GM19452 (cell line): ENCODE results near the gene TMEM234.
A peak's percentile ranks its signal among the peaks of the same experiment; 100 is the strongest.

Experiments
- ATAC-seq: cut with Tn5 transposase; IDR thresholded peaks from one replicate; pipeline ENCODE4 v1.9.1; 2021; ENCODE audit not compliant: unreplicated experiment

The TMEM234 gene

DNA sequence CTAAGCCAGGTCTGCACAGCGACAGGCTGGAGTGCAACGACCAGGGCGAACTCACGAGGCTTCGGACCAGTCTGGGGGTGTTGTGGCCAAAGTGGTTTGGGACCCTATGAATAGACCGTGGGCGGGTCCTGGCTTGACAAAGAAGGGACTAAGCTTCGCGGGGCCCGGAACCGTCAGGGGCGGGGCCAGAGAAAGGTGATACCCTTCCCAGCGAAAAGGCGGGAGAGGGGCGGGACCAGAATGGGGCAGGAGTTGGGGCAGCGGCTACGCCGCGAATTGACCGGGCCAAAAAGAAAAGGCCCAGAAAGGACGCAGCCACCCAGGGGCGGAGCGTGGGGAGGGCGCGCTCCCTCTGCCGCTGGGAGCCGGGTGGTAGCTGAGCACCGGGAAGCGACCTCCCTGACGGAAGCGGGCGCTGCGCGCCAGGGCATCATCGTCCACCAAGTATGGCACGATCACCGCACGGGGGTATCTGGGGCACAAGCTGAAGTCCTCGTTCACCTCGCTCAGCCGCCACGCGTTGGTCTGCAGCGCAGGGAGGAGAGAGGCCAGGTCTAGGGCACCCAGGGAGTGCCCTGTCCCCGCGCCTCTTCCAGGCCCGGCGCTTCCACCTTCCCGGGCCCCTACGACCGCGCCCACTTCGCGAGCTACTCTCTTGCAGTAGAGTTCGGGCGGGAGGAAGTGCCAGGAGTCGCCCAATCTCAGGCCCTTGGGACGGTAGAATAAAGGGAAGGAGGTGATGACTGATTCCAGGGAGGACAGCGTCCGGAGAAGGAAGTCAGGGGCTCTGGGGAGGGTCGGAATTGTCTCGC is 18.2 kb upstream of the TMEM234 start:
- ATAC-seq, result peak; percentile 49

DNA sequence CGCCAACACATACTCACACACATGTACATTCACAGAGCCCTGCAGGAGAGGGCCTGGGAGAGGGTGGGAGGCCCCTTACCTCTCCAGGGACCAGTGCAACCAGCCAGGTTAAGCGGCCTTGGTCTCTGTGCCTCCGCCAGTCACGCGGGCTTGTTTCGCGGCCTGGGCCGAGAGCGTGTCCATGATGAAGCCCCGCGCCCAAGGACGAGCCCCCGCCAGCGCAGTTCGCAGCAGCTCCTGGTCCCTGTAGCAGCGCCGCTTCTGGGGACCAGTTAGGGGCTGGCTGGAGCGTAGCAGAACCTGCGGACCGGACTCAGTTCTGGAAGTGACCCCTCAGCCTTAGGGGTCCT is 17.6 kb upstream of the TMEM234 start:
- no peak for ATAC-seq

- ATAC-seq, result no peak
Measured at GRCh38 chr1:32239337-32239736, 17.2 kb upstream of the TMEM234 start.

GRCh38 chr1:32234792-32235191 is 12.6 kb upstream of the TMEM234 start:
- no peak for ATAC-seq

DNA sequence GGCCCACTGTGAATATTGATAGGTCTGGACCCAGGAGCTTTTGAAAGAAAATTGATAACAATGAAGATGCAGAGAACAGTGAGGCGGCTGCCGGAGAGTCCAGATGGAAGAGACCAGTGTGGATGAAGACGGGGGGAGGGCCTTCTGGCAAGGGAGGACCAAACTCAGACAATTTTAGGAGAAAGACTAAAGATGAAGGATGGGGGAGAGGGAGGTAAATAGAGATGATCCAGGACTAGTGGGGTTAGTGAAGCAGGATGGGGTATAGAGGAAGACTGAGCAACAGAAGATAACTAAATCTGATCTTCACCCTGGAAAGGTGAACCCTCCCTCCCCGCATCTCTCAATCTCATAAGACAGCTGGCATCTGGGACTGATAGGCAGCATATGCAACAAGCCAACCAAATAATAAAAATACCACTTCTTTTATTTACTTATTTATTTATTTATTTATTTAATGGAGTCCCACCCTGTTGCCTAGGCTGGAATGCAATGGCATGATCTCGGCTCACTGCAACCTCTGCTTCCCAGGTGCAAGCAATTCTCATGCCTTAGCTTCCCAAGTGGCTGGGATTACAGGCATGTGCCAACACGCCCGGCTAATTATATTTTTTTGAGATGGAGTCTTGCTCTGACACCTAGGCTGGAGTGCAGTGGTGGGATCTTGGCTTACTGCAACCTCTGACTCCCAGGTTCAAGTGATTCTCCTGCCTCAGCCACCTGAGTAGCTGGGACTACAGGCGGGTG is 10.6 kb upstream of the TMEM234 start:
- ATAC-seq, result no peak

DNA sequence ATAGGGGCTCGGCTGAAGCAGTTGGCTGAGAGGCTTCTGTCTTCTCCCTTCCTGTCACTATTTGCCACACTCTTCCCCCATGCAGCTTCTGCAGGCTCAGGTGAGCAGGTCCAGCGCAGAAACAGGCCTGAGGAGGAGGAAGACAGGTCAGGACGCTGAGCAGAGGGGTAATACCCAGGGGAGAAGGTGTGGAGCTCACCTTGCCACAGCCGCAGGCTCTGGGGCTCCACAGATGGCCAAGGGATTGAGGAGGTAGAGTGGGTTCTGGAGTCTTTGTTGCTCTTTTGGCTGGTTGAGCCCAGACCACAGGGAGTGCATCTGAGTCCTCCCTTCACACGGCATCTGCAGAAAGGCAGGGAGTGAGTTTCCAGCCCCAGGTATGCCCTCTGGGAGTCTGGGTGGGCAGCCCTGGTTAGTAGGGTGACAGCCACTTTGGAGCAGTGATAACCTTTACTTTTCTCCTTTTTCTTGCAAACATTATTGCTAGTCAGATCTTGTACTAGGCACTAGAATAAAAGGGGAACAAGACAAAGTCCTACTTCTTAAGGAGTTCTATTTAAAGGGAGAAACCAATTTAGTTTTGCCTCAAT is 9.8 kb upstream of the TMEM234 start:
- no peak for ATAC-seq

DNA sequence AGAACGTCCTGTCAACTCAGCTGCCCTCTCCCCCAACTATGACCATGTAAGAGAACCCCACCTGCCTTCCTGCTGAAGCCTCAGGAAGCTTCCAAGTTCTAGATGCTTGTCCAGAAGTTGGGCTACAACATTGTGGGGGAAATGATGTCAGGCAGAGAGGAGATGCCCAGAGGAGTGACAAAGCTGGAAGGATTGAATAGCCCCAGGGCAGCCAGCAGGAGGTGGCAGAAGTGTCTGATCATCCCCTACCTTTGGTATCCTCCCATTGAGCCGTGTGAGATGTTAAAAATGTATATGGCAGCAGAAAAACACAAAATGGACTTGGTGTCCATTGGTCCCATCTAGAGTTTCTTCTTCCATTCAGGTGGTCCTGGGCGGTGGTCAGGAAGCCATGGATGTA is 6.6 kb upstream of the TMEM234 start:
- no peak for ATAC-seq

DNA sequence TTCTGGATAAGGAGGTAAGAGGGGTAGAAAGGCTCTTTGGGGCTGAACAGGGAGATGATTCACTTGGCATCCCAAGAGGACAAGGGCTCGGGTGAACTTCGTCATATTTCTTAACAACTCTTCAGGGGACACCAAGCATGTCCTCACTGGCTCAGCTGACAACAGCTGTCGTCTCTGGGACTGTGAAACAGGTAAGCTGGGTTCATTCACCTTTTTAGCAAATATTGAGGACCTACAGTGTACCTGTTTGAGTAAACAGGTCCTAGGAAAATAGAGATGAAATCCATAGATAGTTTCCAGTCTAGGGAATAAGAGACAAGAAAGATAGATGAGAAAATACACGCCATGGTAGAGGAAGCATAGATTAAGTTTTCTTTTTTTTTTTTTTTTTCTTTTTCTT is 2.1 kb upstream of the TMEM234 start:
- no peak for ATAC-seq

DNA sequence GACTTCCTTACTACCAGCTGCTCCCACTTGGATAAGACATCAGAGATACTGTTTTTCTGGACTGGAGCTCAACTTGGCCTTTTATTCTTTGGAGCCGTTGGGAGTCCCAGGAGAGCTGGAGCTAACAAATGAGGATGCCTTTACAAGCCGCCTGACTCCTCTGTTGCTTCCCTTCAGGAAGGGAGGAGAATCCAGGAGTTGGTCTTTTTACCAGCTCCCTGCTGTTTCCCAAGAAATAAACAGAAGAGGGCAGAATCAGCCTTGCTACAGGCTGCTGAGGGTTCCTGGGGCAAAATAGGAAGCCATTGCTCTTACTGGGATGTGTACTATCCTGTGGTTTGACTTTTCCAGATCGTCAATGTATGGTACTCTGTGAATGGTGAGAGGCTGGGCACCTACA is 1.5 kb upstream of the TMEM234 start:
- no peak for ATAC-seq

GRCh38 chr1:32221581-32221979 is 573 bp downstream of the TMEM234 start:
- no peak for ATAC-seq

DNA sequence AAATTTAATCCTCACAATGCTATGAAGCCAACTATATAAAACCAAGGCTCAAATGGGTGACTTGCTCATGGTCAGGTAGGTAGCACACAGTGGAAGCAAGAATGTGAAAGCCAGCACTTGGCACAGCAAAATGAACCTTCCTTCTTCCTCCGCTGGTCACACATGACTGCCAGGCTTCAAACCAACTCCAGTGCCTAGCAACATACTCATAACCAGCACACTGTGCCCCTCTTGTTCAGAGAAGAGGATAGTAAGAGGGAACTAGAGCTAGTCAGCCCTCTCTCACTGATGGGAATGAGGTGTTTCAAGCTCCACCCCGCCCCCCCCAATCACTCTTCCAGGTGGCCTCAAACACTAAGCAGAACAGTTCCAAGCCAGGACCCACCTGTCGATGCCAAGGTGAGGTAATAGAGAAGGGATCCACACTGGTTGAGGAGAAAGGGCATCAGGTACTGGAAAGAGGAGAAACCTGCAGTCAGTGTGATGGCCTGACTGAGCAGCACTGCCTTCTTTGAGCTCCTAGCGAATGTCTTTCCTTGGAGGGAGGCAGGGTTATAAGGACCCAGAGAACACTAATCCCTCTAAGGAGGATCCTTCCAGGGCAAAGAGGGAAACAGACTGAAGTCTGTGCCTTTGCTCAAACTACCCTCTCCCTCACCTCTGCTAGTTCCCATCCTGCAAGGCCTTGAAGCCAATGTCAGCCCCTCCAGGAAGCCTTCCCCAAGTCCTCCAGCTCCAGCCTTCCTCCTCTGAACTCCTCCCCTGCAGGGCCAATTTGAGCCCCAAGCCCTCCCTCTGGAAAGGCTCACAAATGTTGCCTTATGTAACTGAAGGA is 1.2 kb downstream of the TMEM234 start:
- no peak for ATAC-seq

DNA sequence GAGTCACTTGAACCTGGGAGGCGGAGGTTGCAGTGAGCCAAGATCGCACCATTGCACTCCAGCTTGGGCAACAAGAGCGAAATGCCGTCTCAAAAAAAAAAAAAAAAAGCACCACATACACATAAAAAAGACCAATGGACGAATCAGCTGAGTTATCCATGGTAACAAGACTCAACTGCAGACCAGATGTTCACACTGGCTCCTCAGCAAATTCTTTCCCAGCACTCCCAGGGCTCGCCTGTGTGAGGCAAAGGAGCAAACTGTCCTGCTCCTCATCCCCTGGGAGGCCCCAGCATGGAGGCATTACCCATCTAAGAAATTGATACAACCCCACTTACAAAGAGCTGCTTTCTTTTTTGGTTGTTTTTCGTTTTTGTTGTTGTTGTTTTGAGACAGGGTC is 3.1 kb downstream of the TMEM234 start:
- ATAC-seq, result no peak

DNA sequence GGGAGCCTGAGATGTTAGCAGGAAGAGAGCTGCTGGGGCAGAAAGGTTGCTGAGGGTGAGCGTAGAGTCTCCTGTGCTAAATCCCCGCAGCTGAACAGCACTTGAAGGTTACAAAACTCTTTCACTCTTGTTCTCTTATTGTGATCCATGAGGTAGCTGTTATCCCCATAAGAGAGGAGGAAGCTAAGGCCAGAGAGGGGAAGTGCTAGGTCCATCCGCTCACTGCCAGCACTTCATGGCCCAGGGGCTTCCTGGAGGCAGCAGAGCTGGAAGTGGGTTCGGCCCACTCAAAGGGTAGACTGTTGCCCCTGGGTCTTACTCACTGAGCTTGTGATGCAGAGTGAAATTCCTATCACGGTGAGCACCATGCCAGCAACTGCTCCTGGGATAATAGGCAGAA is 5.6 kb downstream of the TMEM234 start:
- no peak for ATAC-seq

GRCh38 chr1:32215629-32216480 is 6.3 kb downstream of the TMEM234 start:
- no peak for ATAC-seq

DNA sequence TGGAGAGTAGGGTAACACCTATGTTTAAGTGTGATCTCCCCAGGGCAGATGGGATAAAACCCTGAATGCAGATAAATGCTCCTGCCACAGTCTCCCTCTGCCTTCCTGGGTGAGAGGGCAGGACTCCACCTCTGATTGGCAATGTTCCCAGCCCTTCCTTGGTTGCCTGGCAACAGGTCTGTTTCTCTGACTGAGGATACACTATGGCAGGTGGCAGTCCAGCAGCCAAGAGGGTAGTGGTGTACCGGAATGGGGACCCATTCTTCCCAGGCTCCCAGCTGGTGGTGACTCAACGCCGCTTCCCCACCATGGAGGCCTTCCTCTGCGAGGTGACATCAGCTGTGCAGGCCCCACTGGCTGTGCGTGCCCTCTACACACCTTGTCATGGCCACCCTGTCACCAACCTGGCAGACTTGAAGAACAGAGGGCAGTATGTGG is 13.2 kb downstream of the TMEM234 start, which contains the start of gene DCDC2B:
DCDC2B (plus strand) TSS at position 199 of the 438 bp plus-strand sequence; CDS start at position 204, 5 bp downstream.
- no peak for ATAC-seq

DNA sequence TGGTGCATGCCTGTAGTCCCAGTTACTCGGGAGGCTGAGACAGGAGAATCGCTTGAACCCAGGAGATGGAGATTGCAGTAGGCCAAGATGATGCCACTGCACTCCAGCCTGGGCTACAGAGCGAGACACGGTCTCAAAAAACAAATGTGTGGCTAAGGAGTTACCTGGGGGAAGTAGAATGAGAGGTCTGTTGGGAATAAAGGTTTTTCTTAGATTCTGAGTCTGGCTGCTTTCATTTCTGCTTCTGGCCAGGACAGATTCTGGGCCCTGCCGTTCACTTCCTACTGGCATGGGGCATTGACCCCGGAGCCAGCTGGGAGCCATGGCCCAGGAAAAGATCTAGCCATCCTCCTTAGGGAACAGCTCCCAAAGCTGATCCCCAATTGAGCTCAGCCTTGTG is 13.7 kb downstream of the TMEM234 start:
- ATAC-seq, result no peak

DNA sequence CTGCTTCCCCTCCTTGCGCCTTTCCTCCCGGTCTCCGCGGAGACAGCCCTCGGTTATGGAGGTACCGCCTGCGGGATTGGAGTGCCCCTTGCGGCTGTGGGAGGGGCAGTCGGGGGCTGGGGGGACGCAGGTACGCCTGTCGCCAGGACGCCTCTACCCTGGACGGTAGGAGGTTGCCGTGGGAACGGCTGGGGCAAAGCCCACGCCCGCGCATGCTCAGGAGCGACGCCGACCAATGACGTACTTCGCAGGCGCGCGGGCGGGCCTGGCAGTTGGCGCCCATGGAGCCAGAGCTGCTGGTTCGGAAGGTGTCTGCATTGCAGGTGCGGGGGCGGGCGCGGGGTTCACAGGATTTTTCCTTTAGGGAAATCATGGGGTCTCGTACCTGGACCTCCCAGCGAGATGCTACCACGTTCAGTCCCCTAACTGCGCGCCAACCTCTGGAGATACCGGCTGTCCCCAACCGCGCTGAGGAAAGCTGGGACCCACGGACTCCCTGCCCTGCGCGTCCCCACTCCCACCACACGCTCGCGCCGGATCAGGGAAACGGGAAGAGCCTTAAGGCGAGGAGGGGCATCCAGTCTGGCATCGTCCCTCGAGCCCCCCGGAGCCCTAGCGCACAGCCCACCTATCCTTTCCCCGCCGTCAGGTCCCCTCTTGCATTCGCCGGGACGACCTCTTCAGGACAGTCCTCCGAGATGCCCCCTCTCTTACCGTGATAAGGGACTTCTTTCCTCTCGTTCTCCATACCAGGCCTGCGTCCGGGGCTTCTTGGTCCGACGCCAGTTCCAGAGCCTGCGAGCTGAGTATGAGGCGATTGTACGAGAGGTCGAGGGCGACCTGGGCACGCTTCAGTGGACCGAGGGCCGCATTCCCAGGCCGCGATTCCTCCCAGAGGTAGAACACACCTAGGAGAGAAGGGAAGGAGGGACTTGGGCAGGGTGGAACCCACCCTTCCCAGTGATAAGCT is 16.5 kb downstream of the TMEM234 start, which contains the start of gene IQCC:
IQCC (plus strand) TSS at position 271 of the 970 bp plus-strand sequence; CDS start at position 282, 11 bp downstream.
- ATAC-seq, result peak; percentile 57

- ATAC-seq, result no peak
Measured at GRCh38 chr1:32204943-32205361, 17.2 kb downstream of the TMEM234 start.
